ENCODE measurements around the gene GSTCD.
A peak's percentile ranks its signal among the peaks of the same experiment; 100 is the strongest.

Gene GSTCD

GRCh38 chr4:105895583-105896460 lies 187.2 kb downstream of the GSTCD start:
- peak; percentile 37 for DNase-seq

- DNase-seq, result no peak
These were observed 187.9 kb downstream of the GSTCD start for GRCh38 chr4:105896461-105896942.
